Stimulated activated CD8-positive, alpha-beta memory T cell treated with anti-CD3 and anti-CD28 coated beads, Interleukin-7, amount 100 ng/mL, for 24 hours (primary cell): ENCODE results near the gene TAAR9.
"Not testable (repeated sequence)": the region's sequence is repeated elsewhere in the genome, so short reads cannot be mapped to it uniquely, and the experiment has no call there.

Experiments used
- DNase-seq: peaks from one replicate; pipeline ENCODE4 v3.0.0-alpha.2; 2020; ENCODE audit warnings: low read depth

TAAR9 gene

GRCh38 chr6:132515386-132515785, 22.7 kb upstream of the TAAR9 start:
- no peak for DNase-seq

DNA sequence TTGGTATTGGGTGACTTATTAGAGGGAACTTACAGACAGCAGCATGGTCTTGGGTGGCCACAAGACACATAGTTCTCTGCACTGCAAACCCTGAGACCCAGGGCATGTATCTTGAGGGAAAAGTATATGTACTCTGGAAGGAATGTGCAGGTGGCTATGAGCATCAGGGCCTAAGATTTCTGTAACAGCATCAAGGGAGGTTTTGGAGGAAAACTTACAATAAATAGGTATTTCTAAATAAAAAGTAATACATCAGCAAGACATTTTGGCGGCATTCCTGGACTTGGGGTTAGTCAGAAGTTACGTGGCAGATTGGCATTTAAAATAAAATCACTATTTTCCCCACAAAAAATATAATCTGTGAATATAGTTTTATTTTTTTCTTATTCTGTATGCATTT, 17.1 kb upstream of the TAAR9 start:
- no peak for DNase-seq

GRCh38 chr6:132524646-132525045, 13.4 kb upstream of the TAAR9 start:
- no peak for DNase-seq

DNA sequence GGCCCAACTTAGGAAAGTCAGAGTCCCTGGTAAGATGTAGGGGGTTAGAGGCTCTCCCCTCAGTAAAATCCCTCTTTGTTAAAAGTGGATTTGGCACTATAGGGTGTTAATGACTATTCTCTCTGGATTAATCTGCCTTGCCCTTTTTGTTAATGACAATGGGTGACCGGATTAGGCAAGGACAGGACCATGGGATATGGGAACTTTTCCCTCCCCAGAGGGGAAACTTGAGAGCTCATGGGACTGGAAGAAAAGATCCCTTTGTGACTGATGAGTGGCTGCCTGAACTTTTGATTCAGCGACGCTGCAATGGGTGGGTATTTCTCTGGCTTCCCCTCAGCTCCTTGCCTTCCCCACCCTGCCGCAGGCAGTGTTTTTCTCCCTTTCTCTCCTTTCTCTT, 12.2 kb upstream of the TAAR9 start:
- DNase-seq: no peak

GRCh38 chr6:132526461-132526860, 11.6 kb upstream of the TAAR9 start:
- no peak for DNase-seq

DNA sequence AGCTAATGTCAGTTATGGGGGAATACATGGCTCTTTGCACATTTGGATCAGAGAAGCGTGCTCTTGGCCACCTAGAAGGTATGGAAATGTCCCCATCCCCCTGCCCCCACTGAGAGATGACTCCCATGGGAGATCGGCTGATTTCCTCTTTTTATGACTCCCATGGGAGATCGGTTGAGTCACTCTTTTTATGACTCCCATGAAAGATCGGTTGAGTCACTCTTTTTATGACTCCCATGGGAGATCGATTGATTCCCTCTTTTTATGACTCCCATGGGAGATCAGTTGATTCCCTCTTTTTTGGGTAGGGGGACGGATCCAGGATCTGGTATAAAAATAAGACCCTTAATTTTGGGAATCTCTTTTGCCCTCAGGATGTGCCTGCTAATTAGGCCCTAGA, 10.3 kb upstream of the TAAR9 start:
- no peak for DNase-seq

DNA sequence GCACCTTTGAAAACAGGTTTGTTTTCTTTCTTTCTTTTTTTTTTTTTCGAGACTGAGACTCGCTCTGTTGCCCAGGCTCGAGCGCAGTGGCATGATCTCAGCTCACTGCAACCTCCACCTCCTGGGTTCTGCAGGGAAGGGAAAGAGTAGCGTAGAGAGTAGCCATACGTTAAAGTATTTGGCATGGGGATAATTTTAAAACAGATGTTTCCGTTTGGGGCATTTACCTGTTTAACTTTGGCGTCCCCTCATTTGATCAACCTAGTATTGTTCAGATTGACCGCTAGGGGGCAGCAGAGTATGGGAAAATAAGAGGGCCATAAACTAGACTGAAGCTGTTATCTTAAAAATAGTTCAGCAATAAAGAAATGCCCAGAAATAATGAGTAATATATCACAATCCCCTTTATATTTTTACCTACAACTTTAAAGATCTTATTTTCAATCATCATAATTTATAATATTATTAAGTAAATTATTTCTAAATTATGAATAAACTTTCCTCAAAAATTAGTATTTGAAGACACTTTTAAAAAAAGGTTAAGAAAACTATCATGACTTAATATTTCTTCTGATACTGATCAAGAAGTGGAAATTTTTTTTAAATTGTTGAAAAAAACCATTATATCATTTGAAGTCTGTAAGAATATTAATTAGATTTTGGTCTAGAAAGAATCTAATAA, 7.6 kb upstream of the TAAR9 start:
- peak; percentile 42 for DNase-seq

DNA sequence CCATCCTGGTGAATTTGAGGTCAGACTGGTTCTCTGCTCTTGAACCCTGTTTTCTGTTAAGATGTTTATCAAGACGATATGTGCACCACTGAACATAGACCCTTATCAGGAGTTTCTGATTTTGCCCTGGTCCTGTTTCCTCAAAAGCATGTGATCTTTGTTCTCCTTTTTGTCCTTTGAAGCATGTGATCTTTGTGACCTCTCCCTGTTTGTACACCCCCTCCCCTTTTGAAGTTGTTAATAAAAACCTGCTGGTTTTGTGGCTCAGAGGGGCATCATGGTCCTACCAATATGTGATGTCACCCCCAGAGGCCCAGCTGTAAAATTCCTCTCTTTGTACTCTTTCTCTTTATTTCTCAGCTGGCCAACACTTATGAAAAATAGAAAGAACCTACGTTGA, 3.5 kb upstream of the TAAR9 start:
- DNase-seq: not testable (repeated sequence)

DNA sequence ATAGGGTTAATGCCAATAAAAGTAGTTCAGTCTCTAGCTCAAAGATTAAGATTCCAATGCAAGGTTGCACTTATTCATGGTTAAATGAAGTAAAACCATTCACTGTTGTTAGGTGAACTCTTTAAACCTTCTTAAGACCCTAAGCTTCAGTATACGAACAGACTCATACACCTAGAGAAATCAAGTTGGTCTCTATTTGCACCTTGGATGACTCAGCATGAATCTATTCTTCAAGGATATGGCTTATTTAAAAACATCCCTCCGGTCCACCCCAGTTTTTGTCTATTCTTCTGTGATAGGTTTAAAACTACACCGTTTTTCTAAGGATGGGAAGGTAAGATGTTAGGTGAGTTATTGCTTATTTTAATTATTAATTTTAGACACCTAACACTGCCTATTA, 932 bp upstream of the TAAR9 start:
- no peak for DNase-seq

DNA sequence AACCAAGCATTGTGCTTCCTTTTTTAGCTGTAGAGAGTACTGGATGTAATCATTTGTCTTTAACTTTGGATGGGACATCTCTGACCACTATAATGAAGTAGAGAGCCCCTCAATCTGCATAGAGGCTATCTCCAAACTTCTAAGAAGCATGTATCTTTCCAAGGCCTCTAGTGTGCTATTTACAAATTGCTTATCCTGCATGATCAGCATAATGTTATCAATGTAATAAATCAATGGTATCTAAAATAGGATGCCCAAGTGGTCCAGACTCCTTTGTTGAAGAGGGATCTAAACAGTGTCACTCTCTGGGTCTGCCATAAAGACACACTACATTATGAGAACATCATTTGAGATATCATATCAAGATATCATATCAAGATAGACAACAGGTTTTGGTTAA, 6.7 kb downstream of the TAAR9 start:
- no peak for DNase-seq

GRCh38 chr6:132548746-132549463, 10.8 kb downstream of the TAAR9 start:
- no peak for DNase-seq

GRCh38 chr6:132551214-132551613, 13.1 kb downstream of the TAAR9 start:
- no peak for DNase-seq

DNA sequence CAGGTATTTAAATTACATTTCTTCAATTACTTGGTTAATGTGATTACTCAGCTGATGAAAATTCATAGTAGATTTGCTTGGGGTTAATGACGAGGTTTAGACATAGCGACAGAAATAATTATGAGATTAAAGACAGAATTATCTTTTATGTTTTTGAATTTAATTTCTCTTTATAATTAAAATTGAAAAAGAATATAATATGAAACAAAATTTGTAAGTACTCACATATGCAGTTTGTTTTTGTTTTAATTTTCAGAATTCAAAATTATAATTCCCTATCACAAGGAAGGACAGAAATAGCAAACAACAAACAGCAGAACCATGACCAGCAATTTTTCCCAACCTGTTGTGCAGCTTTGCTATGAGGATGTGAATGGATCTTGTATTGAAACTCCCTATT, 14.3 kb downstream of the TAAR9 start, which contains the start of gene TAAR8:
TAAR8 (plus strand) TSS at position 301 of the 400 bp plus-strand sequence; CDS start at position 322, 21 bp downstream.
- DNase-seq: no peak

- not testable (repeated sequence) for DNase-seq
Observed at GRCh38 chr6:132560087-132560486, 22.0 kb downstream of the TAAR9 start.

DNA sequence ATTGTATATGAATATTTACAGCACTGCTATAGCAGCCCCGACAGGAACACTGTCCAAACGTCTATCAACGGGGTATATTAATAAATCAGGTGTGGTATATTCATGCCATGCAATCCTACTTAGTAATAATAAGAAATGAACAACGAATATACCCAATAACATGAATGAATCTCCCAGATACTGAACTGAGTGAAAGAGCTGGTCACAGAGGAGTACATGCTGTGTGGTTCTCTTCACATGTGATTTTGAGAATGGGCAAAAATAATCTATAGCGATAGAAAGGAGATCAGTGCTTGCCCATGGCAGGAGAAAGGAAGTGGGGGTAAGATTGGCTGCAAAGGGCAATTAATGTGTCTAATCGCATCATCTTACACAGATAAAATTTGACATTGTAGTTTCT, 28.3 kb downstream of the TAAR9 start:
- no peak for DNase-seq

- no peak for DNase-seq
Observed at GRCh38 chr6:132567566-132567965, 29.5 kb downstream of the TAAR9 start.

- DNase-seq: no peak
Observed at GRCh38 chr6:132568611-132569010, 30.5 kb downstream of the TAAR9 start.

DNA sequence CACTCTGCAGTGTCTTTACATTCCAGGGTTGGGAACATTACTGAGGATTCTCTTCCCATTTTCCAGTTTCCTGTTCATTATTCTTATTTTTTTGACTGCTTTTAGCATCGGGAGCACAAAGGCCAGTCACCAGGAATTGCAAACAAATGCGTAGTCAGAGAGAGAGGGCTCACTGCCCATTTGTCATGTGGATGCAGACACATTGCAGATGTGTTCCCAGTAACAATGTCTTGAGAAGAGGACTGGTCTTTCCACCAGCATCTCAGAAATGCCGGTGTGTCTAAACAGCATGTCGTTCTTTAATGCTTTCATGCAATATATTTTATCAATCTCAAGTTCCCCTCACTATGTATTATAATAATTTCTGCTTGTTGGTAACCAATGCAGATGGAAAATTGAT, 31.1 kb downstream of the TAAR9 start:
- DNase-seq: no peak

DNA sequence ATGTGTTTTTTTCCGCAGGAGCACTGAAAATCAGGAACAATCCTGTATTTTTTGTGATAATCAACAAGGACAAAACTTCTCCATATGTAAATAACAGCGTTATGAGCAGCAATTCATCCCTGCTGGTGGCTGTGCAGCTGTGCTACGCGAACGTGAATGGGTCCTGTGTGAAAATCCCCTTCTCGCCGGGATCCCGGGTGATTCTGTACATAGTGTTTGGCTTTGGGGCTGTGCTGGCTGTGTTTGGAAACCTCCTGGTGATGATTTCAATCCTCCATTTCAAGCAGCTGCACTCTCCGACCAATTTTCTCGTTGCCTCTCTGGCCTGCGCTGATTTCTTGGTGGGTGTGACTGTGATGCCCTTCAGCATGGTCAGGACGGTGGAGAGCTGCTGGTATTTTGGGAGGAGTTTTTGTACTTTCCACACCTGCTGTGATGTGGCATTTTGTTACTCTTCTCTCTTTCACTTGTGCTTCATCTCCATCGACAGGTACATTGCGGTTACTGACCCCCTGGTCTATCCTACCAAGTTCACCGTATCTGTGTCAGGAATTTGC, 32.2 kb downstream of the TAAR9 start, which contains the start of gene TAAR6:
TAAR6 (plus strand) TSS at position 102 of the 557 bp plus-strand sequence; CDS start at position 102, 0 bp downstream.
- no peak for DNase-seq

DNA sequence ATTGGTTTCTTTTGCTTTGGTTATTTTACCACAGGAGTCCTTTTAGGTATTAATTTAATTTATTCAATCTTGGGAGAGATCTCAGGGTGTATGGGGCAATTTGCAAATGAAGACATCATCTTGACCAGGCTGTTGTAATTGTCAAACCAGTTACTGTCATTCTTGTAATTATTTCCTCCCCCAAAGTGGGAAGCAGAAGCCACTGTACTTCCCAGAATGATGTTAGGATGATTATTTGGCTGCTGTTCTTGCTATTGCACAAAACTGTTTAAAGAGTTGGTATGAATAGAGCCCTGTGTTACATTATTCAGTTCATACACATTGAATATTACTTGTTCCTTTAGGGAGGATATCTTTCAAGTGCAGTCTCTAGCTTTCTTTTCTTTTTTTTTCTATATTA, 33.7 kb downstream of the TAAR9 start:
- DNase-seq: no peak

- no peak for DNase-seq
Observed at GRCh38 chr6:132584698-132585097, 46.6 kb downstream of the TAAR9 start.

DNA sequence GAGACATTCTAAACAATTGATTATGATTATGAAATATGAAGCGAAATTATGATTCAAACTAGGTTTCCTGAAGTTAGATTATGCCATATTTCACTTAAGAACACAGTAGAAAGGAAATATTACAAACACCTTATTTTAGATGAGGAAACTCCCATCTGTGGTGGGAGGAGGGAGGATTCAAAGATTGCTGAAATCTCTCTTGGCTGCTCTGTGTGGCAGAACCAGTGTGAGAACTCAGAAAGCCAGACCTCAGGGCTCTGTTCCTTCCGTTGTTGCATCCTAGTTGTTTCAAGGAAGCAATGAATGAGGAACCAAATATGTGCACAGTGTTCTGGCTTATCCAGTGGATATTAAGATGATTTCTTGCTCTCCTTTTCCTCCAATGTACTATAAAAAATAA, 49.3 kb downstream of the TAAR9 start:
- DNase-seq: no peak
